Prostate gland (tissue), 1 donor: ENCODE measurements around the gene CARNS1.

Experiments
- POLR2A ChIP-seq: fragments of 450-650 bp; IDR thresholded peaks from one replicate; pipeline ENCODE4 v1.6.1; 2016; ENCODE audit warnings: antibody characterized with exemption, mild to moderate bottlenecking
- POLR2AphosphoS5 ChIP-seq: sonication (generic); formaldehyde crosslinking; IDR thresholded peaks from one replicate; pipeline ENCODE4 v1.6.1; 2017; ENCODE audit warnings: antibody characterized with exemption

DNA sequence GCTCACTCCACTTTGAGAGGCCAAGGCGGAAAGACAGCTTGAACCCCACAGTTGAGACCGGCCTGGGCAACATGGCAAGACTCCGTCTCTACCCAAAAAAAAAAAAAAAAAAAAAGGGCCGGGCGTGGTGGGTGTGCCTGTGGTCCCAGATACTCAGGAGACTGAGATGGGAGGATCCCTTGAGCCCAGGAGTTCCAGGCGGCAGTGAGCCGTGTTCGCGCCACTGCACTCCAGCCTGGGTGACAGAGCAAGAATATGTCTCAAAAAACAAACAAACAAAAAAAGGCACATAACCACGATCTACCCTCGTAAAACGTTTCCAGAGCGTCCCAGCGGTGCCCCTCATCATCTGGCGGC, 24.6 kb upstream of the CARNS1 start:
- TF ChIP-seq POLR2AphosphoS5, result no peak
- no peak for TF ChIP-seq POLR2A
